ENCODE measurements around the gene ARID1B.

The ARID1B gene

GRCh38 chr6:157079771-157080170, 302.6 kb downstream of the ARID1B start:
- H3K27me3 ChIP-seq (replicated peaks) = no peaks in the 10 kb centered on the region
- no peaks in the 10 kb centered on the region for H3K36me3 ChIP-seq (replicated peaks)
- in situ Hi-C loops (cut with HindIII; ENCODE audit: low pct_ligation_motif_present, low sequenced_read_pairs) = no loop called here
- no peak overlapping the region for H3K4me3 ChIP-seq (ENCODE audit: low read depth, low read length)
- DNase-seq = no peak
- no peak overlapping the region for H3K27ac ChIP-seq
- no peak for TF ChIP-seq CTCF (IDR thresholded peaks at IDR 0.05; ENCODE audit: low read depth, low read length, missing control alignments)

DNA sequence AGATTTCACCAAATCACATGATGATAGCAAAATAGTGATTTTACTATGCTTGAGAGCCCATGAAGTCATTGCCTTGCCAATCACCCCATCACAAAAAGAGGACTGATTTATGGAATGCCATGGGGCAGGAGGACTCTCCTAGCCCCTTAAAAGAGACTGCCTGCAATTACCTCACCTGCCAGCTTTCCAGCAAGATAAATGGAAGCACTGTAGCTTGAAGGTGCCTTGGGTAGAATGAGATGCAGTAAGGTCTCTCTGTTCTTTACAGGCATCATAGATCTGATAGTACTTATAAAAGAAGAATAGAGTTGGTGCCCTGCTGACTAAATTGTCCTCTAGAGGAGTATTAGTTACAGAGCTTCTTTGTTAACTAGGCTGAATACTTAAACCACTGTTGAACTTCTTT, 303.8 kb downstream of the ARID1B start:
- Histone ChIP-seq H3K36me3 (replicated peaks) (no peaks in the 10 kb centered on the region), H3K27me3 (replicated peaks) (no peaks in the 10 kb centered on the region), H3K27ac (no peak overlapping the region), H3K4me3 (ENCODE audit: low read depth, low read length) (no peak overlapping the region)
- in situ Hi-C loops (cut with HindIII; ENCODE audit: low pct_ligation_motif_present, low sequenced_read_pairs) = no loop called here
- TF ChIP-seq CTCF (IDR thresholded peaks at IDR 0.05; ENCODE audit: low read depth, low read length, missing control alignments) = no peak
- no peak for DNase-seq

DNA sequence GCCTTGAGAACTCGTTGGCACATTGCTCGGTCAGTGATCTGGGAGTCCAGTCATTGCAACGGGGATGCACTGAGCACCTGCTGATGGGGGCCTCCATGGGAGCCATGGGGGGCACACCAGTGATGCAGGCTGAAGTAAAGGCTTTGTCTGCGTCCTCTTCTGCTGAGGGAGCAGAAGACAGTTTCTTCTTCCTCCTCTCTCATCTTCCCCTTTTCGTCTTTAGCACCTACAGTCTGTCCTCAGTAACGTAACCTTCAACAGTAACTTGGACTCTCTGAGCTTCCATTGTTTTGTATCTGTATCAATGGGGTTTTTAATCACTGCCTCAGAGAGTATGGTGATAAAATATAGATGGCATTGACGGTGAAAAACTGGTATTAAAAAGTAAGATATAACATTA, 306.2 kb downstream of the ARID1B start:
- Histone ChIP-seq H3K4me3 (ENCODE audit: low read depth, low read length) (no peak overlapping the region), H3K27ac (no peak overlapping the region), H3K27me3 (replicated peaks) (no peaks in the 10 kb centered on the region), H3K36me3 (replicated peaks) (no peaks in the 10 kb centered on the region)
- DNase-seq = no peak
- in situ Hi-C loops (cut with HindIII; ENCODE audit: low pct_ligation_motif_present, low sequenced_read_pairs) = no loop called here
- TF ChIP-seq CTCF (IDR thresholded peaks at IDR 0.05; ENCODE audit: low read depth, low read length, missing control alignments) = no peak

- H3K4me3 ChIP-seq (ENCODE audit: low read depth, low read length) = no peak overlapping the region
- in situ Hi-C loops (cut with HindIII; ENCODE audit: low pct_ligation_motif_present, low sequenced_read_pairs) = no loop called here
- DNase-seq = no peak
- no peaks in the 10 kb centered on the region for H3K36me3 ChIP-seq (replicated peaks)
- no peak for TF ChIP-seq CTCF (IDR thresholded peaks at IDR 0.05; ENCODE audit: low read depth, low read length, missing control alignments)
- no peak overlapping the region for H3K27ac ChIP-seq
- H3K27me3 ChIP-seq (replicated peaks) = no peaks in the 10 kb centered on the region
These were observed 309.5 kb downstream of the ARID1B start for GRCh38 chr6:157086632-157087031.

- in situ Hi-C loops (cut with HindIII; ENCODE audit: low pct_ligation_motif_present, low sequenced_read_pairs) = no loop called here
- H3K27me3 ChIP-seq (replicated peaks) = no peaks in the 10 kb centered on the region
- TF ChIP-seq CTCF (IDR thresholded peaks at IDR 0.05; ENCODE audit: low read depth, low read length, missing control alignments) = no peak
- H3K36me3 ChIP-seq (replicated peaks) = no peaks in the 10 kb centered on the region
- no peak overlapping the region for H3K4me3 ChIP-seq (ENCODE audit: low read depth, low read length)
- DNase-seq = no peak
- H3K27ac ChIP-seq = no peak overlapping the region
These were observed 310.8 kb downstream of the ARID1B start for GRCh38 chr6:157087974-157088373.

- Histone ChIP-seq H3K36me3 (replicated peaks) (no peaks in the 10 kb centered on the region), H3K4me3 (ENCODE audit: low read depth, low read length) (no peak overlapping the region), H3K27me3 (replicated peaks) (no peaks in the 10 kb centered on the region), H3K27ac (peak overlapping the region; percentile 66)
- peak; percentile 10 for DNase-seq
- no peak for TF ChIP-seq CTCF (IDR thresholded peaks at IDR 0.05; ENCODE audit: low read depth, low read length, missing control alignments)
- in situ Hi-C loops (cut with HindIII; ENCODE audit: low pct_ligation_motif_present, low sequenced_read_pairs) = no loop called here
These were observed 311.7 kb downstream of the ARID1B start for GRCh38 chr6:157088841-157089240.
